HCT116 (cell line): Measurements from ENCODE around the gene SLC7A9. TPM values are rescaled to one million over a fixed set of nuclear protein-coding genes. Genes with fewer than 3 reads are reported as not detected.

Experiments
- ATAC-seq: fragments of 200-7000 bp; cut with Tn5 transposase; 2 replicates; pipeline ENCODE4 v1.9.1; 2020; ENCODE audit warnings: mild to moderate bottlenecking, moderate library complexity
- BruUV-seq: library from RNA; stranded (reverse); fragments of 400-500 nt; replicated peaks from 2 replicates; lab custom pipeline; 2021; lab: Mats Ljungman, UMichigan
- CTCF ChIA-PET: fragments of 300-600 bp; sonication (Branson Sonifier 250); formaldehyde crosslinking; loops from one replicate; lab custom pipeline; 2021; ENCODE audit warnings: antibody characterized with exemption; lab: Charles Lee
- POLR2A ChIA-PET: fragments of 300-600, 350-600 bp; sonication (Branson Sonifier 250); formaldehyde crosslinking; loops from one replicate; lab custom pipeline; 2021; ENCODE audit warnings: antibody characterized with exemption; lab: Charles Lee
- RAD21 ChIA-PET, 2 experiments: fragments of 300-600 bp; sonication (Branson Sonifier 250); formaldehyde crosslinking; loops; one replicate each; lab custom pipeline; 2023; ENCODE audit warnings: low total read pairs in 2 of 2; ENCODE audit not compliant: uncharacterized antibody in 2 of 2, unreplicated experiment in 2 of 2, low non-redundant PET in 1 of 2; lab: Charles Lee
- DNase-seq: peaks from one replicate; pipeline ENCODE4 v3.0.0-alpha.2; 2010; ENCODE audit warnings: low read depth, low spot score
- H2AFZ ChIP-seq: fragments of 200-600 bp; shearing (Covaris generic), sonication (generic); 2 replicates; pipeline ENCODE4 v1.6.1; 2017; ENCODE audit warnings: low read depth, mixed run types, mixed read lengths, antibody characterized with exemption, low read length; ENCODE audit not compliant: poor library complexity, severe bottlenecking
- H3K27ac ChIP-seq: 2 replicates; pipeline ENCODE4 v1.5.1; 2012; ENCODE audit warnings: low read depth, low read length
- H3K27me3 ChIP-seq: fragments of 200-600 bp; sonication (generic); 2 replicates; pipeline ENCODE4 v1.6.1; 2016; ENCODE audit warnings: mixed run types, low read length, mixed read lengths; ENCODE audit not compliant: insufficient read depth
- H3K36me3 ChIP-seq, 2 experiments: fragments of 200-500 bp in 1 of 2; fragments of 200-600 bp in 1 of 2; sonication (Bioruptor generic) in 1 of 2; sonication (generic) in 1 of 2; 2 replicates each; pipeline versions ENCODE4 v1.5.1 to v1.6.1; 2014 to 2016; ENCODE audit warnings: low read length in 2 of 2, inconsistent platforms in 1 of 2, mixed read lengths in 1 of 2, mixed run types in 1 of 2; ENCODE audit not compliant: insufficient read depth in 2 of 2, control insufficient read depth in 1 of 2
- H3K4me1 ChIP-seq, 2 experiments: fragments of 200-600 bp in 1 of 2; sonication (generic) in 1 of 2; 2 replicates each; pipeline versions ENCODE4 v1.5.1 to v1.6.1; 2012 to 2017; ENCODE audit warnings: low read length in 2 of 2, inconsistent platforms in 1 of 2, mild to moderate bottlenecking in 1 of 2, mixed read lengths in 1 of 2, mixed run types in 1 of 2, moderate library complexity in 1 of 2; ENCODE audit not compliant: insufficient read depth in 2 of 2, control insufficient read depth in 1 of 2
- H3K4me2 ChIP-seq: fragments of 200-600 bp; sonication (generic); 2 replicates; pipeline ENCODE4 v1.6.1; 2017; ENCODE audit warnings: mixed run types, low read length, mixed read lengths
- H3K4me3 ChIP-seq, 2 experiments: fragments of 200-600 bp in 1 of 2; sonication (generic) in 1 of 2; replicated peaks in 1 of 2; 2 replicates each; pipeline ENCODE4 v1.5.1; 2011 to 2016; ENCODE audit warnings: low read length in 2 of 2, control low read depth in 1 of 2, low read depth in 1 of 2, mild to moderate bottlenecking in 1 of 2, mixed read lengths in 1 of 2, mixed run types in 1 of 2
- H3K79me2 ChIP-seq: fragments of 200-600 bp; sonication (generic); 2 replicates; pipeline ENCODE4 v1.6.1; 2017; ENCODE audit warnings: mild to moderate bottlenecking, mixed run types, low read length, moderate library complexity, mixed read lengths; ENCODE audit not compliant: insufficient read depth
- H3K9ac ChIP-seq: fragments of 200-600 bp; sonication (generic); 2 replicates; pipeline ENCODE4 v1.6.1; 2016; ENCODE audit warnings: low read length, mixed read lengths
- H3K9me2 ChIP-seq: fragments of 200-600 bp; sonication (generic), shearing (Covaris generic); 2 replicates; pipeline ENCODE4 v1.6.1; 2017; ENCODE audit warnings: mixed run types, mild to moderate bottlenecking, moderate library complexity; ENCODE audit not compliant: insufficient read depth
- H3K9me3 ChIP-seq, 2 experiments: fragments of 200-500 bp in 1 of 2; fragments of 200-600 bp in 1 of 2; sonication (Bioruptor generic) in 1 of 2; sonication (generic) in 1 of 2; 2 replicates each; pipeline ENCODE4 v1.6.1; 2014 to 2017; ENCODE audit warnings: low read length in 2 of 2, mixed read lengths in 2 of 2, inconsistent platforms in 1 of 2, low read depth in 1 of 2, mild to moderate bottlenecking in 1 of 2, mixed run types in 1 of 2, moderate library complexity in 1 of 2; ENCODE audit not compliant: control insufficient read depth in 1 of 2, insufficient read depth in 1 of 2
- H4K20me1 ChIP-seq: fragments of 200-600 bp; sonication (generic), shearing (Covaris generic); 2 replicates; pipeline ENCODE4 v1.6.1; 2017; ENCODE audit warnings: mixed run types, mild to moderate bottlenecking, moderate library complexity; ENCODE audit not compliant: insufficient read depth
- CBX3 ChIP-seq: IDR thresholded peaks from 2 replicates; pipeline ENCODE4 v1.6.1; 2012; ENCODE audit warnings: low read depth
- CEBPB ChIP-seq: IDR thresholded peaks from 2 replicates; pipeline ENCODE4 v1.6.1; 2012; ENCODE audit warnings: low read depth
- CTCF ChIP-seq, 3 experiments: fragments of 200-600 bp in 1 of 3; sonication (generic) in 1 of 3; IDR thresholded peaks in 2 of 3; conservative IDR thresholded peaks in 1 of 3; 2 replicates each; pipeline ENCODE4 v1.5.1; 2012 to 2017; ENCODE audit warnings: low read depth in 2 of 3, low read length in 2 of 3, antibody characterized with exemption in 1 of 3, borderline replicate concordance in 1 of 3, control low read depth in 1 of 3, mild to moderate bottlenecking in 1 of 3, mixed read lengths in 1 of 3, mixed run types in 1 of 3, moderate library complexity in 1 of 3; ENCODE audit not compliant: insufficient read depth in 1 of 3
- ELF1 ChIP-seq: IDR thresholded peaks from 2 replicates; pipeline ENCODE4 v1.6.1; 2012; ENCODE audit warnings: low read depth, borderline replicate concordance
- EZH2 ChIP-seq: fragments of 200-600 bp; sonication (generic); IDR thresholded peaks from 2 replicates; pipeline ENCODE4 v1.6.1; 2017; ENCODE audit warnings: antibody characterized with exemption, mixed run types
- FOSL1 ChIP-seq: IDR thresholded peaks from 2 replicates; pipeline ENCODE4 v1.6.1; 2012; ENCODE audit warnings: low read depth
- MAX ChIP-seq: IDR thresholded peaks from 2 replicates; pipeline ENCODE4 v1.6.1; 2012
- SP1 ChIP-seq: IDR thresholded peaks from 2 replicates; pipeline ENCODE4 v1.6.1; 2012; ENCODE audit warnings: low read depth
- SRF ChIP-seq: IDR thresholded peaks from 2 replicates; pipeline ENCODE4 v1.6.1; 2012; ENCODE audit warnings: low read depth
- YY1 ChIP-seq: IDR thresholded peaks from 2 replicates; pipeline ENCODE4 v1.6.1; 2011; ENCODE audit warnings: low read length, low read depth, moderate library complexity, mild to moderate bottlenecking; ENCODE audit not compliant: insufficient replicate concordance; ENCODE audit errors: extremely low read depth
- ZFX ChIP-seq: fragments of 450-650 bp; IDR thresholded peaks from 2 replicates; pipeline ENCODE4 v1.6.1; 2017
- intact Hi-C: fragments of 100-400 bp; cut with micrococcal nuclease; formaldehyde crosslinking; loops from 2 replicates; pipeline ENCODE4 v1.10.0; 2022
- total RNA-seq: library from RNA; stranded (reverse); gene quantifications from one replicate; pipeline ENCODE4 v1.2.1, GENCODE V29; 2021; ENCODE audit not compliant: unreplicated experiment

SLC7A9 gene
- total RNA-seq, 1 experiment from 2014 or later: 0.42 TPM

- intact Hi-C loops: no loop called here
- POLR2A ChIA-PET: no interaction called here
- TF ChIP-seq SRF (no peak), CEBPB (no peak), YY1 (no peak), SP1 (no peak)
- BruUV-seq: no TSS peak
- Histone ChIP-seq H3K36me3 (no peaks in the 10 kb centered on the region), H3K9me3 (no peaks in the 10 kb centered on the region), H3K79me2 (no peaks in the 10 kb centered on the region), H3K9ac (no peak overlapping the region), H3K27ac (no peak overlapping the region), H3K4me1 (no peaks in the 10 kb centered on the region), H2AFZ (no peak overlapping the region), H3K4me2 (no peak overlapping the region), H3K4me3 (no peak overlapping the region), H4K20me1 (no peaks in the 10 kb centered on the region), H3K27me3 (no peaks in the 10 kb centered on the region), H3K9me2 (no peaks in the 10 kb centered on the region)
- DNase-seq: no peak
- CTCF ChIA-PET: no interaction called here
- no peak for ATAC-seq
- RAD21 ChIA-PET: no interaction called here
These were observed 69.4 kb downstream of the SLC7A9 start for GRCh38 chr19:32800191-32800590.

- H3K9ac ChIP-seq: no peak overlapping the region
- BruUV-seq: no TSS peak
These were observed 71.4 kb downstream of the SLC7A9 start for GRCh38 chr19:32798201-32798600.

More at GRCh38 chr19:32798201-32798600, 71.4 kb downstream of the SLC7A9 start:
- no peaks in the 10 kb centered on the region for H3K79me2 ChIP-seq
- no peaks in the 10 kb centered on the region for H4K20me1 ChIP-seq
- ATAC-seq: no peak
- intact Hi-C loops: no loop called here
- CTCF ChIA-PET: no interaction called here
- RAD21 ChIA-PET: no interaction called here
- H3K4me1 ChIP-seq: no peaks in the 10 kb centered on the region
- no peaks in the 10 kb centered on the region for H3K9me3 ChIP-seq
- H3K27ac ChIP-seq: no peak overlapping the region
- POLR2A ChIA-PET: no interaction called here
- no peaks in the 10 kb centered on the region for H3K9me2 ChIP-seq
- H2AFZ ChIP-seq: no peak overlapping the region
- no peak overlapping the region for H3K4me2 ChIP-seq
- DNase-seq: no peak
- no peaks in the 10 kb centered on the region for H3K36me3 ChIP-seq
- TF ChIP-seq CTCF (IDR thresholded peaks at IDR 0.05 in 2 of 3, conservative IDR thresholded peaks at IDR 0.05 in 1 of 3; ENCODE audit: borderline replicate concordance in 1 of 3, insufficient read depth in 1 of 3, low read depth in 2 of 3, low read length in 2 of 3): no peak
- TF ChIP-seq MAX: no peak
- no peak for TF ChIP-seq ELF1
- TF ChIP-seq ZFX: no peak
- TF ChIP-seq CBX3: no peak
- TF ChIP-seq EZH2: no peak
- TF ChIP-seq YY1: no peak
- no peak for TF ChIP-seq FOSL1
- no peaks in the 10 kb centered on the region for H3K27me3 ChIP-seq
- H3K4me3 ChIP-seq: no peak overlapping the region
